Effector CD4-positive, alpha-beta T cell (primary cell): ENCODE data around the gene ZNF559.
"Not testable (repeated sequence)": the region's sequence is repeated elsewhere in the genome, so short reads cannot be mapped to it uniquely, and the experiment has no call there.

Experiments used
- DNase-seq: peaks from one replicate; pipeline ENCODE4 v3.0.0-alpha.2; 2020
- total RNA-seq: gene quantifications from one replicate; lab custom pipeline; 2026; lab: John Stamatoyannopoulos, UW

Gene ZNF559
- total RNA-seq = 12.6 reads per million, percentile 37 among the genes with 10 or more reads in this experiment

GRCh38 chr19:9323919-9324583, at the start of gene ZNF559:
Gene ZNF559 (plus strand): TSS chr19:9324179. CDS start chr19:9338550, 14,371 bp downstream.
- DNase-seq = peak; percentile 93

DNA sequence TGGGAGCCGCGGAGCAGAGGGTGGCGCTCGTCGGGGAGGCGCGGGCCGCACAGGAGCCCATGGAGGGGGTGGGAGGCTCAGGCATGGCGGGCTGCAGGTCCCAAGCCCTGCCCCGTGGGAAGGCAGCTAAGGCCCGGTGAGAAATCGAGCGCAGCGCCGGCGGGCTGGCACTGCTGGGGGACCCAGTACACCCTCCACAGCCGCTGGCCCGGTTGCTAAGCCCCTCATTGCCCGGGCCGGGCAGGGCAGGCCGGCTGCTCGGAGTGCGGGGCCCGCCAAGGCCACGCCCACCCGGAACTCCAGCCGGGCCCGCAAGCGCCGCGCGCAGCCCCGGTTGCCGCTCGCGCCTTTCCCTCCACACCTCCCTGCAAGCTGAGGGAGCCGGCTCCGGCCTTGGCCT, 40.5 kb upstream of the ZNF559 start:
- not testable (repeated sequence) for DNase-seq

- DNase-seq = no peak
Measured at GRCh38 chr19:9289231-9289884, 34.6 kb upstream of the ZNF559 start.

DNA sequence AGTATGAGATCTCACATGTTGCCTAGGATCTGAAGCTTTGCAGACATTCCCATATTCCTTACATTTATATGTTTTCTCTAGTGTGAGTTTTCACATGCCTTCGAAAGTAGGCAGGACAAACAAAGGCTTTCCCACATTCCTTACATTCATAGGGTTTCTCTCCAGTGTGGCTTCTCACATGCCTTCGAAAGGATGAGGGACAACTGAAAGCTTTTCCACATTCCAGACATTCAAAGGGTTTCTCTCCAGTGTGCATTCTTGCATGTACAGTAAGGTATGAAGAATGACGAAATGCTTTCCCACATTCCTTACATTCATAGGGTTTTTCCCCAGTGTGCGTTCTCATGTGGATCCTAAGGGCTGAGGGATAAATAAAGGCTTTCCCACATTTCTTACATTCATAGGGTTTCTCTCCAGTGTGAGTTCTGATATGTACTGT, 28.5 kb upstream of the ZNF559 start:
- DNase-seq = no peak

DNA sequence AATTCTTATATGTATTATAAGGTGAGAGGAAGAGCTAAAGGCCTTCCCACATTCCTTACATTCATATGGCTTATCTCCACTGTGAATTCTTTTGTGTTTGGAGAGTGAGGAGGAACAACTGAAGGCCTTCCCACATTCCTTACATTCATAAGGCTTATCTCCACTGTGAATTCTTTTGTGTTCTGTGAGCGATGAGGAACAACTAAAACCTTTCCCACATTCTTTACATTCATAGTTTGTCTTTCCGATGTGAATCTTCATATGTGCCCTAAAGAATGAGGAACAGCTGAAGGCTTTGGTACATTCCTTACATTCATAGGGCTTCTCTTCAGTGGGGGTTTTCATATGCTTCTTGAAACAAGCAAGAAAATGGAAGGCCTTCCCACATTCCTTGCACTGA, 27.6 kb upstream of the ZNF559 start:
- DNase-seq = no peak

- DNase-seq = no peak
Measured at GRCh38 chr19:9306443-9306842, 17.5 kb upstream of the ZNF559 start.

- no peak for DNase-seq
Measured at GRCh38 chr19:9308091-9308770, 15.7 kb upstream of the ZNF559 start.

DNA sequence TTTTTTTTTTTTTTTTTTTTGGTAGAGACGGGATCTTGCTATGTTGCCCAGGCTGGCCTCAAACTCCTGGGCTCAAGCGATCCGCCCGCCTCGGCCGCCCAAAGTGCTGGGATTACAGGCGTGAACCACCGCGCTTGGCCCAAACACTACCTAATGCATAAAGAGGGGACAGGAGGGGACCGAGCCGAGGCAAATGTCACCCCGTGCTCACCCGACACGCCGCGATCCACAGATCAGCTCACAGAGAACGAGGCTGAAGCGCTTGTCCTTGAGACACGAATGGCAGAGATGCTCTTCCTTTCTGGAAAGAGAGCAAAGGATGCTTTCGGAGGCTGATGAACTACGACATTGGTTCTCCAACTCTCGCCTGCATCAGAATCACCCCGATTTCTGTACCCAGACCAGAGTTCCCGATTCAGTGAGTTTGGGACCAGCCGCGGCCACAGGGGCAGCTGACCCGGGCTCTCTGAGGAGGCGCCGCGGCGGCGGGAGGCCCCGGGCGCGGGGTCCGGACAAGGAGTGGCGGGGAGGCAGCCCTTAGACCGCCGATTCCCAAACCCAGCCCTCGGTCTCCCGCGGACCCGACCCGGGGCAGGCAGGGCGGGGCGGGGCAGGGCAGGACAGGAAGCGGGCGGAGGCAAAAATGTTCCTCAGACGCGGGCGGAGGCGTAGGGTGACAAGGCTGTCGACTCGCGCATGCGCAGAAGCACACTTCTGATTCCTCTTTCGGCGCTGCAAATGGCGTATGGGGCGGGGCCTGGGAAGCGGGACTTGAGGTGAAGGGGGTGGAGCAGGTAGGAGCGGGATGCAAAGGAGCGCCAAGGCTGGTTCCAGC, 14.6 kb upstream of the ZNF559 start, which contains the start of gene ZNF699:
Gene ZNF699, minus strand, starts transcription at position 700 of the 835 bp plus-strand sequence. CDS start 4,719 bp downstream, outside the sequence.
- peak; percentile 96 for DNase-seq

GRCh38 chr19:9309974-9310446, 14.0 kb upstream of the ZNF559 start:
- DNase-seq = no peak

DNA sequence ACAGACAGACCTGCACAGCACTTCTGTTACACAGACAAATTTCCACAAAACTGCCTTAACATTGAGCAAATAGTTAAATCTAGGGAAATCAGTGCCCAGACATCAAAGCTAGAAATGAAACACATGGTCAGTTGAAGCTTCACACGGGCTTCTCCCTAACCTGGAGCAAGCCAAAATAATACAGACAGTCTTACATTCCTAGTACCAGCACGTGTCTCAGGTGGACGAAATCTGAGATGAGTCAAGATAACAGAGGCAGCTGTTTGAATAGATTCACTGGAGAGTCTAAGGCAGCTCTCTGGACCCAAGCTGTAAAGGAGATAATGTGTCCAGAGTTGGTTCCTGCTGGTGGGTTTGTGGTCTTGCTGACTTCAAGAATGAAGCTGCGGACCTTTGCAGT, 10.2 kb upstream of the ZNF559 start:
- no peak for DNase-seq

DNA sequence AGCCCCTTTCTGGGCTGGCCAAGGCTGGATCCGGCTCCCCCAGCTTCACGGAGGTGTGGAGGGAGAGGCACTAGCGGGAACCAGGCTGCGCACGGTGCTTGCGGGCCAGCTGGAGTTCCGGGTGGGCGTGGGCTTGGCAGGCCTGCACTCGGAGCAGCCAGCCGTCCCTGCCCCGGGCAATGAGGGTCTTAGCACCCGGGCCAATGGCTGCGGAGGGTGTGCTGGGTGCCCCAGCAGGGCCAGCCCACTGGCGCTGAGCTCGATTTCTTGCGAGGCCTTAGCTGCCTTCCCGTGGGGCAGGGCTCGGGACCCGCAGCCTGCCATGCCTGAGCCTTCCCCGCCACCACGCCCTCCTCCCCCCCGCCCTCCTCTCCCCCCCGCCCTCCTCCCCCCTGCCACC, 2.6 kb upstream of the ZNF559 start:
- DNase-seq = no peak

DNA sequence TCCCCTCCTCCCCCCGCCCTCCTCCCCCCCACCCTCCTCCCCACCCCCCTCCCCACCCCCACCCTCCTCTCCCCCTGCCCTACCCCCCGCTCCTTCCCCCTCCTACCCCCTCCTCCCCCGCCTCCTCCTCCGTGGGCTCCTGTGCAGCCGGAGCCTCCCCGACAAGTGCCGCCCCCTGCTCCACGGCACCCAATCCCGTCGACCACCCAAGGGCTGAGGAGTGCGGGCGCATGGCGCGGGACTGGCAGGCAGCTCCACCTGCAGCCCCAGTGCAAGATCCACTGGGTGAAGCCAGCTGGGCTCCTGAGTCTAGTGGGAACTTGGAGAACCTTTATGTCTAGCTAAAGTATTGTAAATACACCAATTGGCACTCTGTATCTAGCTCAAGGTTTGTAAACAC, 2.2 kb upstream of the ZNF559 start:
- DNase-seq = not testable (repeated sequence)

DNA sequence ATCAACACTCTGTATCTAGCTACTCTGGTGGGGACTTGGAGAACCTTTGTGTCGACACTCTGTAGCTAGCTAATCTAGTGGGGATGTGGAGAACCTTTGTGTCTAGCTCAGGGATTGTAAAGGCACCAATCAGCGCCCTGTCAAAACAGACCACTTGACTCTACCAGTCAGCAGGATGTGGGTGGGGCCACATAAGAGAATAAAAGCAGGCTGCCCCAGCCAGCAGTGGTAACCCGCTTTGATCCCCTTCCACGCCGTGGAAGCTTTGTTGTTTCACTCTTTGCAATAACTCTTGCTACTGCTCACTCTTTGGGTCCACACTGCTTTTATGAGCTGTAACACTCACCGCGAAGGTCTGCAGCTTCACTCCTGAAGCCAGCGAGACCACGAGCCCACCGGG, 1.8 kb upstream of the ZNF559 start:
- DNase-seq = not testable (repeated sequence)

GRCh38 chr19:9323557-9323918, 441 bp upstream of the ZNF559 start:
- DNase-seq = no peak

DNA sequence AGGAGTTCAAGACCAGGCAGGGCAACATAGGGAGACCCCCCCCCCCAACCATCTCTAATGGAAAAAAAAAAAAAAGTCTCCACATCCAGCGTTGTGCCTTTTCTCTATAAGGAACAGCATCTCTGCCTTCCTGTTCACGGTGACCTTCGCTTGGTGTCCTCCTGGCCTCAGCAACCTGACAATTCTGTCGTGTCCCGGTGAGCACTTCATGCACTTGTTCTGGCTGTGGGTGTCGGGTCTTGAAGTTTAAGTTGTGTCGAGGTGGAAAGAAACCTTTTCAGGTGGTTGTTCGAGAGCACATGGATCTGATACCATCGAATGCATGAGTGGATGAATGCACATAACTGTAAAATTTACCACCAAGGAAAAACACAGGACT, 594 bp downstream of the ZNF559 start:
- DNase-seq = no peak

- no peak for DNase-seq
Measured at GRCh38 chr19:9329999-9330398, 6.0 kb downstream of the ZNF559 start.

- no peak for DNase-seq
Measured at GRCh38 chr19:9342610-9343304, 18.8 kb downstream of the ZNF559 start.

DNA sequence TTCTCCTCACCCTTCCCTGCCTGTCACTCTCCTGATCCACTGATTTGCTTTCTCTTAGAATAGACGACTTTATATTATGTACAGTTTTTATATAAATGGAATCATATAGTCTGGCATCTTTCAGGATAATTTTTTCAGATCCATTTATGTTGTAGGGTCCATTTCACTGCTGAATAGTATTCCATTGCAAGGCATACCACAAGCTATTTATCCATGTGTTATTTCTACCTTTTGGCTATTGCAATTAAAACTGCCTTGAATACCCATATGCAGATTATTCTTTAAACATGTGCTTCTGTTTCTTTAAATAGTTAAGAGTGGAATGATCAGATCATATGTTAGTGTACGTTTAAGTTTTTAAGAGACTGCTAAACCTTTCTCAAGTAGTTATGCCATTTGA, 21.0 kb downstream of the ZNF559 start:
- DNase-seq = no peak

DNA sequence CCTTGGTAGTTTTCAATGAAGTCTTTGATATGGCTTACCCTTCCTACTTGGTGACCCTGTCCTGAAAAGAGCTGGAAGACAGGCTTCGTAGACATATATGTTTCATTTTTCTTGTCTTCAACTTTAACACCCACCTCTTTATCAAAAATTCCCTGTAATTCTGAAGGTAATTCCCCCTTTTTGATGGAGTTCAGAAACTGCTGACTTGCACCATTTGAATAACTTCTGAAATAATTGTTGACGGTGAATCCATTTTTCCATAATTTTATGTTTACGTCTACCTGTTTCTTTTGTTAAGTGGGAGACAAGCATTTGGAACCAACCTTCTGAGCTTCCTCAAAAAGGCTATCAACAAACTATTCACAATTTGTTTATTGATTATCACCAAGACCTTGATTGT, 24.3 kb downstream of the ZNF559 start:
- DNase-seq = no peak

DNA sequence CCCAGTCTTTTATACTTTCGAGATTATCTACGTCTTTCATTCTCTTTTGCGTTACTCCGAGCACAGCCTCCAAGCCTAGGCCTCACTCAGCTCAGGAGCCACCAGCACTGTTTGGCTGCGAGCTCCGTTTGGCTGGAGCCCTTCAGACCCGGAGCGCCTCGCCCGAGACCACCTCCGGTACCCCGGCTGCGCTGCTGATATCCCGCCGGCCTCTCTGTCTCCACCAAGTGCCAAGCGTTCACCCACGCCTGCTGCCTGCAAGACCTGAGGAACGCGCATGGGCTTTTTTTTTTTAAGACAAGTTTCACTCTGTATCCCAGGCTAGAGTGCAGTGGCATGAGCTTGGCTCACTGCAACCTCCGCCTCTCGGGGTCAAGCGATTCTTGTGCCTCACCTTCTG, 24.7 kb downstream of the ZNF559 start:
- no peak for DNase-seq

DNA sequence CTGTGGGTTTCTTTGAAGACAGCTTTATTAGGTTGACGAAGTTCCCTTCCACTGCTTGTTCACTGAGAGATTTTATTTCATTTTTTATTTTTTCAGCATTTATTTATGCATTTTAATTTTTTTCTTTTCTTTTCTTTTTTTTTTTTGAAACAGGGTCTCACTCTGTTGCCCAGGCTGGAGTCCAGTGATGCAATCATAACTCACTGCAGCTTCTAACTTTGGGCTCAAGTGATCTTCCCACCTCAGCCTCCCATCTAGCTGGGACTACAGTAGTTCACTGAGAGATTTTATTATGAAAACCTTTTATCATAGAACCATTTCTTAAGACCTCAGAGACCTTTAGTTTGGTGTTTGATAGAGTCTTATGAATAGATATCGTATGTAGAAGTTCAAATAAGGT, 28.5 kb downstream of the ZNF559 start:
- DNase-seq = no peak

- DNase-seq = no peak
Measured at GRCh38 chr19:9353011-9353410, 29.0 kb downstream of the ZNF559 start.
